ENCODE measurements around the gene TLR10.

The TLR10 gene

DNA sequence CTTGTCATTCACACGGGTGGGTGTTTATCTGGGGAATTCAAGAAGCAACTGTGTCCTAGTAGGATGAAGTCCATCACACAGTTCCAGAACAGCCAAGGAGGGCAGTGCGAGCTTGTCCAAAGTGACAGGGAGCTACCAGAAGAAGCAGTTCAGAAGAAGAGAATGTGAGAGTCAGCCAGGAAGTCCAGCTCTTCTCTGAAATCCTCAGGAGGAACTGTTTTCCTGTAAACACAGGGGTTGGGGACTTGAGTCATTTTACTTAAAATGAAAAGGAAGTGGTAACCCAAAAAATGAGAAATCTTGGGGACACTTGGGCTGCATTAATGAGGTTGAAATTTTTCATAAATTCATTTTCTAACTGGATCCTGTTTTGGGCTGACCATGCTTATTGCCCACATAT lies 8.2 kb upstream of the TLR10 start:
- no peak for TF ChIP-seq YY1 (IDR thresholded peaks at IDR 0.05; ENCODE audit: low read depth)
- TF ChIP-seq TEAD4 (IDR thresholded peaks at IDR 0.05) = no peak
- TF ChIP-seq, protein P1, sequence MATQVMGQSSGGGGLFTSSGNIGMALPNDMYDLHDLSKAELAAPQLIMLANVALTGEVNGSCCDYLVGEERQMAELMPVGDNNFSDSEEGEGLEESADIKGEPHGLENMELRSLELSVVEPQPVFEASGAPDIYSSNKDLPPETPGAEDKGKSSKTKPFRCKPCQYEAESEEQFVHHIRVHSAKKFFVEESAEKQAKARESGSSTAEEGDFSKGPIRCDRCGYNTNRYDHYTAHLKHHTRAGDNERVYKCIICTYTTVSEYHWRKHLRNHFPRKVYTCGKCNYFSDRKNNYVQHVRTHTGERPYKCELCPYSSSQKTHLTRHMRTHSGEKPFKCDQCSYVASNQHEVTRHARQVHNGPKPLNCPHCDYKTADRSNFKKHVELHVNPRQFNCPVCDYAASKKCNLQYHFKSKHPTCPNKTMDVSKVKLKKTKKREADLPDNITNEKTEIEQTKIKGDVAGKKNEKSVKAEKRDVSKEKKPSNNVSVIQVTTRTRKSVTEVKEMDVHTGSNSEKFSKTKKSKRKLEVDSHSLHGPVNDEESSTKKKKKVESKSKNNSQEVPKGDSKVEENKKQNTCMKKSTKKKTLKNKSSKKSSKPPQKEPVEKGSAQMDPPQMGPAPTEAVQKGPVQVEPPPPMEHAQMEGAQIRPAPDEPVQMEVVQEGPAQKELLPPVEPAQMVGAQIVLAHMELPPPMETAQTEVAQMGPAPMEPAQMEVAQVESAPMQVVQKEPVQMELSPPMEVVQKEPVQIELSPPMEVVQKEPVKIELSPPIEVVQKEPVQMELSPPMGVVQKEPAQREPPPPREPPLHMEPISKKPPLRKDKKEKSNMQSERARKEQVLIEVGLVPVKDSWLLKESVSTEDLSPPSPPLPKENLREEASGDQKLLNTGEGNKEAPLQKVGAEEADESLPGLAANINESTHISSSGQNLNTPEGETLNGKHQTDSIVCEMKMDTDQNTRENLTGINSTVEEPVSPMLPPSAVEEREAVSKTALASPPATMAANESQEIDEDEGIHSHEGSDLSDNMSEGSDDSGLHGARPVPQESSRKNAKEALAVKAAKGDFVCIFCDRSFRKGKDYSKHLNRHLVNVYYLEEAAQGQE (IDR thresholded peaks at IDR 0.05; ENCODE audit: low read depth) = no peak
- TF ChIP-seq, protein P2, sequence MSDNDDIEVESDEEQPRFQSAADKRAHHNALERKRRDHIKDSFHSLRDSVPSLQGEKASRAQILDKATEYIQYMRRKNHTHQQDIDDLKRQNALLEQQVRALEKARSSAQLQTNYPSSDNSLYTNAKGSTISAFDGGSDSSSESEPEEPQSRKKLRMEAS (IDR thresholded peaks at IDR 0.05) = no peak
- no peak for TF ChIP-seq EP300 (IDR thresholded peaks at IDR 0.05; ENCODE audit: borderline replicate concordance)
- TF ChIP-seq FOXM1 (IDR thresholded peaks at IDR 0.05; ENCODE audit: borderline replicate concordance, low read depth) = no peak
- TF ChIP-seq RAD21 (IDR thresholded peaks at IDR 0.05; ENCODE audit: low read depth) = no peak
- no peak for TF ChIP-seq ZBTB7A (IDR thresholded peaks at IDR 0.05; ENCODE audit: low read depth)
- TF ChIP-seq, protein P3, sequence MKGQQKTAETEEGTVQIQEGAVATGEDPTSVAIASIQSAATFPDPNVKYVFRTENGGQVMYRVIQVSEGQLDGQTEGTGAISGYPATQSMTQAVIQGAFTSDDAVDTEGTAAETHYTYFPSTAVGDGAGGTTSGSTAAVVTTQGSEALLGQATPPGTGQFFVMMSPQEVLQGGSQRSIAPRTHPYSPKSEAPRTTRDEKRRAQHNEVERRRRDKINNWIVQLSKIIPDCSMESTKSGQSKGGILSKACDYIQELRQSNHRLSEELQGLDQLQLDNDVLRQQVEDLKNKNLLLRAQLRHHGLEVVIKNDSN (IDR thresholded peaks at IDR 0.05) = no peak
- no peak for TF ChIP-seq CREB1 (IDR thresholded peaks at IDR 0.05; ENCODE audit: low read depth)
- TF ChIP-seq EGR1 (IDR thresholded peaks at IDR 0.05) = no peak
- no peak for TF ChIP-seq NFIC (IDR thresholded peaks at IDR 0.05)
- no peak for TF ChIP-seq CEBPB (IDR thresholded peaks at IDR 0.05)
- TF ChIP-seq TAF1 (IDR thresholded peaks at IDR 0.05; ENCODE audit: low read depth) = no peak
- TF ChIP-seq TCF12 (IDR thresholded peaks at IDR 0.05; ENCODE audit: low read depth) = no peak

DNA sequence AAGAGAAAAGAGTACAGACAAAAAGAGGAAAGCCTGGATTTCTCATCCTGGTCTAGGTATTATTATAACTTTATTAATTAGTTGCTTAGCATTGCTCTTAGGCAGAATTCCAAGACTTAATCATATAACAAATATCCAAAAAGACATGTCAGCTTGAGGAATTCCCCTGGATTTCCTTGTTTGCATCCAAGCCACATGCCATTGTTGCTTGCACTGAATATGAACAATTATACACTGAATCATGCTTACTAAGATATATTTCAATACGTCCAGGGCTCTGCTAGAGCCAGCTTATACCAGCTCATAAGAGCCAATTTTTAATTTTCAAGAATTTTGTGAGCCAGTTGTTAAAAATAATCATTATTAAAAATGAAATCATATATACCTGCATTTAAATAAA lies 5.5 kb upstream of the TLR10 start:
- no peak for TF ChIP-seq YY1 (IDR thresholded peaks at IDR 0.05; ENCODE audit: low read depth)

DNA sequence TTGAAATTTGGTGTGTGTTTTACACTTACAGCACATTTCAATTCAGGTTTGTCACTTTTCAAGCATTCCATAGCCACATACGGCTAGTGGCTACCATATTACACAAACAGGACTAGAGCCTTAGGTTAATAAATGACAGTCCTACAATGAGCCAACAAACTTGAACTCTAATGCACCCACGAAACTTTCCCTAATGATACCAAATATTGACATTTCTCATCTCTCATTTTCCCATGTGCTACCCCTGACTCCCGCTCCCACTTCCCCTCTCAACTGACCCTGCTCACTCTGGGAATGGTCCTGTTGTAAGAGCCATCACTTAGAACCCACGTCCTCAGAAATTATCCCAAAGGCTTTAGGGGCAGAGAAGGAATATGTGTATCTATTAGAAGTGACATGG lies 4.9 kb upstream of the TLR10 start:
- no peak for TF ChIP-seq TEAD4 (IDR thresholded peaks at IDR 0.05)
- TF ChIP-seq, protein P2 (IDR thresholded peaks at IDR 0.05) = no peak
- TF ChIP-seq CEBPB (IDR thresholded peaks at IDR 0.05) = no peak
- no peak for TF ChIP-seq CREB1 (IDR thresholded peaks at IDR 0.05; ENCODE audit: low read depth)
- TF ChIP-seq NFIC (IDR thresholded peaks at IDR 0.05) = no peak
- TF ChIP-seq, protein P1 (IDR thresholded peaks at IDR 0.05; ENCODE audit: low read depth) = no peak
- TF ChIP-seq, protein P3 (IDR thresholded peaks at IDR 0.05) = no peak
- TF ChIP-seq ZBTB7A (IDR thresholded peaks at IDR 0.05; ENCODE audit: low read depth) = no peak
- TF ChIP-seq EP300 (IDR thresholded peaks at IDR 0.05; ENCODE audit: borderline replicate concordance) = no peak
- no peak for TF ChIP-seq FOXM1 (IDR thresholded peaks at IDR 0.05; ENCODE audit: borderline replicate concordance, low read depth)
- TF ChIP-seq EGR1 (IDR thresholded peaks at IDR 0.05) = no peak
- no peak for TF ChIP-seq TAF1 (IDR thresholded peaks at IDR 0.05; ENCODE audit: low read depth)

DNA sequence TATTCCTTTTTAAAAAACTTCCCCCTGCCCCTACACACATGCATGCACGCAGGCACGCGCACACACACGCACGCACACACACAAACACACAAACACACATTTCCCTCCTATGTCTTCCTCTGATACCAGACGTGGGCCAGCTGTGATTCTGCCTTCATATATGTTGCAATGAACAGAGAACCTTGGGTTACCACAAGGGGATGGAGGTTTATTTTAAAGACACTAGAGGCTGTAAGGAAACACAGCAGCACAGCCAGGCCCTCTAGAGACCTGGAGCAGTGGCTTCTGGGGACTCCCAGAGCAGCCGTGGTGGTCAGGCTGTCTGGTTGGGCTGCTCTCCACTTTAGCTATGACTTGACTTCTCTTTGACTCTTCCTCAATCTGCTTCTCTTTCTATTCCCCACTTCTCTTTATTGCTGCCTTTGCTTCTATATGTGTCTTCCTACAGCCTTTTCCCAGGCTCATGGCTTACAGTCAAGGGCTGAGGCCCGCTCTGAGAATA lies 3.2 kb upstream of the TLR10 start:
- TF ChIP-seq CREB1 (IDR thresholded peaks at IDR 0.05; ENCODE audit: low read depth) = no peak
- TF ChIP-seq CEBPB (IDR thresholded peaks at IDR 0.05) = no peak
- no peak for TF ChIP-seq FOXM1 (IDR thresholded peaks at IDR 0.05; ENCODE audit: borderline replicate concordance, low read depth)
- TF ChIP-seq, protein P2 (IDR thresholded peaks at IDR 0.05) = no peak
- TF ChIP-seq EP300 (IDR thresholded peaks at IDR 0.05; ENCODE audit: borderline replicate concordance) = no peak
- no peak for TF ChIP-seq EGR1 (IDR thresholded peaks at IDR 0.05)
- no peak for TF ChIP-seq TEAD4 (IDR thresholded peaks at IDR 0.05)
- no peak for TF ChIP-seq ZBTB7A (IDR thresholded peaks at IDR 0.05; ENCODE audit: low read depth)
- TF ChIP-seq, protein P1 (IDR thresholded peaks at IDR 0.05; ENCODE audit: low read depth) = no peak
- TF ChIP-seq, protein P3 (IDR thresholded peaks at IDR 0.05) = no peak
- TF ChIP-seq TCF12 (IDR thresholded peaks at IDR 0.05; ENCODE audit: low read depth) = no peak
- TF ChIP-seq TAF1 (IDR thresholded peaks at IDR 0.05; ENCODE audit: low read depth) = no peak
- no peak for TF ChIP-seq RAD21 (IDR thresholded peaks at IDR 0.05; ENCODE audit: low read depth)
- TF ChIP-seq NFIC (IDR thresholded peaks at IDR 0.05) = no peak
- TF ChIP-seq YY1 (IDR thresholded peaks at IDR 0.05; ENCODE audit: low read depth) = no peak

Data from Ishikawa (cell line).